Right renal pelvis (tissue), 4 donors: Measurements from ENCODE around the gene PPP1R14D. TPM values are rescaled to one million over a fixed set of nuclear protein-coding genes. Genes with fewer than 3 reads are reported as not detected.

Source experiments
- DNase-seq, 4 donors: peaks; one replicate each; pipeline ENCODE4 v3.0.0-alpha.2; 2013; ENCODE audit warnings: low read depth in 4 of 4, low spot score in 3 of 4, missing footprints in 1 of 4
- polyA plus RNA-seq, 4 donors: library from polyadenylated mRNA; unstranded; fragments of 120-200 nt; gene quantifications; one replicate each; pipeline ENCODE4 v1.2.1, GENCODE V29; 2013; ENCODE audit not compliant: insufficient read length in 4 of 4

Gene PPP1R14D
- polyA plus RNA-seq, 4 donors, result 0.46 to 0.61 (median 0.52) TPM

GRCh38 chr15:40787991-40788390, 40.5 kb downstream of the PPP1R14D start:
- DNase-seq, result no peak

DNA sequence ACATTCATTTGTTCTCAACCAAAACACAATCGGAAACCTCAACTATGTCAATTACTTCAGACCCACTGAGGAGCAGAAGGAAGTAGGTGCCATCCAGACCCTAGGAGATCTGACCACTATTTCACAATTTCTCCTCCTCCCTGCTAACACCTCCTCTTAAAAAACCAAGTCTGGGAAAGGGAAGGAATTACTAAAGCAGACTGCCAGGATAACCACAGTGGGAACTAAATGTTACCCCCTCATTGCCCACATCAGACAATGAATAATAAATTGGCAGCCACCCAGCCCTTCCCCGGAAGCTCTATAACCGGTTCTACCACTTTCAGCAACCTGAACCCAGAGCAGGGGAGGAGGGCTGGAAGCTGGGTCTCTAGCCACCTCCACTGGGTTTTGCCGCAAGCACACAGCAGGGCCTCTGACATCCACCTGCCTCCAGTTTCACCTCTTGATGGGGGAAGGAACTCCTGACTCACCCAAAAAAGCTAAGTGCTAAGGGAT, 41.1 kb downstream of the PPP1R14D start:
- DNase-seq, result no peak

- no peak for DNase-seq
These were observed 42.7 kb downstream of the PPP1R14D start for GRCh38 chr15:40785814-40786213.

- no peak for DNase-seq
These were observed 43.3 kb downstream of the PPP1R14D start for GRCh38 chr15:40785164-40785563.

GRCh38 chr15:40782609-40783227, 45.8 kb downstream of the PPP1R14D start:
- DNase-seq, result no peak

GRCh38 chr15:40776537-40777141, 51.9 kb downstream of the PPP1R14D start:
- DNase-seq, result no peak

DNA sequence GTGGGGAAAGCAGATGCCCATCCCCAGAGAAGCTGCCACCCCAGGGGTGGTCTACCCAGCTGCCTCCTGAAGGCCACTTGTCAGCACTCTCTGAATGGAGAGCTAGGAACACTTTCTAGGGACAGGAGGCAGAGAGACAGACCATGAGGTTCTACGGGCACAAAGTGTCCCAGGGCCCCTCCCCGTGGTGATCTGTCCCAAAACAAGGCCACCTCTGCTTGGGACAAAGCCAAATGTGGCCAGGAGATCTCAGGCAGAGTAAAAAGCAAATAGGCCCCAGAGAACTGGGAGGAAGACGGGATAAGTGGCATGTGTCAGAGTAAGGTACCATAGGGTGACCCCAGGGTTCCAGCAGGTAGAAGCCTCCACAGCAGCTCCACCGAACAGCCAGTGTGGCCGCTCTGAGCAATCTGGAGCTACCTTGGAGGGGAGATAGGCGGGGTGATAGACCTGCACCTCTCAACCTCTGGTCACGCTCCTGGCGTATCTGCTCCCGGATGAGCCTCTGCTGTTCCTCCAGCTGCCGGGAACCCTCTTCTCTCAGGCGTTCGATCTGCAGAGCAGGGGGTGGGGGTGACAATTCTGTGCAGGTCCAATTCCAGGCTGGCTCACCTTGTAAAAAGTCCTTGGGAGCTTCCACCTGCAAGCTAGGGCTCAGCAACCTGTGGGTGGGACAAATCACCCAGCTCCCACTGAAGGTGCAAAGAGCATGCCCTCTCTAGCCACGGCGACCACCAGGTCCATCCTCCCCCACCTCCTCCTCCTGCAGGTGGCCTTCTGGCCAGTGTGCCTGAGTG, 52.6 kb downstream of the PPP1R14D start:
- DNase-seq, result no peak

DNA sequence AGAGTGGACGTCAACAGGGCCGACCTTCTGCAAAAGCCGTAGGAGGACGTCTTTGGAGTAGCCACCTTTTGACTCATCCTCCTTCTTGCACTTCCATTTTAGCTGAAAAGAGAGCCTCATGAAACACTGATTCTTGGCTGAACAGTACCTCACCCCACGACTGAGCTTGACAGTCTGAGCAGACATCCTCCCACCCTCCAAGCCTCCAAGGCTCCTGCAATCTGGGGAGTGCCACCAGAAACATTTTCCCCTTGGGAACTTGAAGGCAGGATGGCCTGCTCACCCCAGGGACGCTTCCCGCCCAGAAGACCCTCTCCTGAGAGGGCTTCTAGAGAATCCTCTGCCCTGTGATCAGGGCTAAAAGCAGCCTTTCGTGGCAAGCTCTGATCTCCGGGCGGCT, 53.5 kb downstream of the PPP1R14D start:
- DNase-seq, result no peak

DNA sequence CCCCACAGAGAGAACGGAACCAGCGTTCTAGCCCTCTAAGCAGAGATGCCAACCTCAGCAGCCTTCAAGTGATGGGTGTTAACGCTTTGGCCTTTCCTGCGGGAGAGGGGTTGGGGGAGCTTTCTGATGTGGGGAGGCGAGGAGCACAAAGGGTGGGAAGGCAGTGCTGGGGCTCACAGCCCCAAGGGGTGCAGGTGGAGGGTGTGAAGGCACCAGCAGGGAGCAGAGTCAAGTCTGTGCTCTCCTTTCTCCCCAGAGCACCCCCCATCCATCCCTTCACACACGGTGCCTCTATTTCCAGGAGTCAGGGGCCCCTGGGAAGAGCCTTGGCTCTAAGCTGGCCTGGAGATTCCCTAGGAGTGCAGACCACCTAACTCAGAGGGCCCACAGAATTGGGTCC, 54.6 kb downstream of the PPP1R14D start:
- no peak for DNase-seq

GRCh38 chr15:40773496-40773895, 55.0 kb downstream of the PPP1R14D start:
- no peak for DNase-seq

- DNase-seq, result no peak
These were observed 56.5 kb downstream of the PPP1R14D start for GRCh38 chr15:40772014-40772413.

DNA sequence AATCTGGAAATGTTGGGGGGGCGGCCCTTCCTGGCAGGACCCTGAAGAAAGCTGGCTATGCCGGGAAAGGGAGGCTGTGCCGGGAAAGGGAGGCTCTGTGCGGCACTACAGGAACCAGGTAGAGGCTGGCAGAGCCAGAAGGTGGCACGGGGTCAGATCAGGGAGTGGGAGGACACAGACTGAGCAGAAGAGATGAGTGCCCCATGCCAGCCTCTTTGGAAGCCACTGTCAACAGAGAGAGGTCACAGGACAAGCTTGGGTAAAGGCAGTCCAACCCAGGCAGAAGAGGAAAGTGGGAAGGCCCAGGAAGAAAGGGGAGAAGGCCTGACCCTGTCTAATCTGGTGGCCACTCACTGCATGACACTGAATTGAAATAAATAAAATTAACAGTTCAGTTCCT, 57.3 kb downstream of the PPP1R14D start:
- no peak for DNase-seq

- no peak for DNase-seq
These were observed 58.3 kb downstream of the PPP1R14D start for GRCh38 chr15:40770147-40770721.

DNA sequence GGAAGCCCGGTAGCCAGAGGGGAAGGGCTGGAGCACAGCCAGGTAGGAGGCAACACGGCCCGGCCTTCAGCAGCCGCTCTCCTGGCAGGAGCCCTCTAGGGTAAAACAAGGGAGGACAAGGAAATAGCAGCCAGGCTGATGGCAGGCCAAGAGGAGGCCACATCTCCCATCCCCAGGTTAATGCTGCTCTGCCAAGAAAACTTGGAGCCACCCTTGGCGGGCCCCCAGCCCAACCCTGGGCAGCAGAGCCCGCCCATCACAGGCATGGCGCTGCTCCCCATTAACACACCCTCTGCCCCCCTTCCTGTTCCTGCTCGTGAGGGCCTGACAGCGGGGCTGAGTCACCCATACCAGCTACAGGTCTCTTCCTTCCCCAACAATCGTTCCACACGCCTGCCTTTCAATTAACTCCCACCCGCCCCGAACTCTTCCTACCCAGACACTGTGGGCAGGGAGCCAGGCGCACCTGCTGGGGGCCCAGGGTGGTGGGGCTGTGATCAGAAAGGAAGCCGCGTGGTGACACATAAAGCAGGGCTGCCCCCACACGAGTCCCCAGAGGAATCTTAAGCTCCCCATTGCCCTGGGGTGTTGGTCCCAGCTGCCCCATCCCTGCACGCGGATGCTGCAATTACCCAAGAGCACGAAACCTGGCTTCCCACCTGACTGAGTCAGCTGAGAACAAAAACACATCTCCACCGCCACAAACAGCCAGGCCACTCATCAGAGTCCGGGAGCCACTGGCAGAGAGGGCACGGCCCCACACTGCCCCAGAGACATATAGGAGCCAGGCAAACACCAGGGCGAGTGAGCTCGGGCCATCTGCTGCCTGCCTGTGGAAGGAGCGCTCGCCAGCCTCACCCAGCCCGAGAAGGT, 59.0 kb downstream of the PPP1R14D start, which contains the start of gene C15orf62:
Gene C15orf62 (plus strand): TSS at position 707 of the 873 bp plus-strand sequence. CDS start 516 bp downstream, outside the sequence.
- DNase-seq, result no peak

GRCh38 chr15:40768521-40769273, 59.8 kb downstream of the PPP1R14D start:
- DNase-seq, result no peak

- DNase-seq, result no peak
These were observed 60.5 kb downstream of the PPP1R14D start for GRCh38 chr15:40767838-40768500.

- DNase-seq, result no peak
These were observed 61.3 kb downstream of the PPP1R14D start for GRCh38 chr15:40766906-40767837.
